Lung (tissue), 12 donors: ENCODE results near the gene LRP3. TPM values are rescaled to one million over a fixed set of nuclear protein-coding genes. Genes with fewer than 3 reads are reported as not detected.

ENCODE experiments used
- ATAC-seq: fragments of 200-7000 bp; cut with Tn5 transposase; one replicate; pipeline ENCODE4 v1.9.1; 2020; ENCODE audit warnings: moderate number of reproducible peaks; ENCODE audit not compliant: insufficient read depth, low FRiP score
- DNase-seq, 3 donors: peaks; one replicate each; pipeline ENCODE4 v3.0.0-alpha.2; 2013 to 2017
- H3K27ac ChIP-seq, 2 donors: one replicate each; pipeline ENCODE4 v1.5.1; 2013; ENCODE audit warnings: mild to moderate bottlenecking in 2 of 2, moderate library complexity in 2 of 2, control low read depth in 1 of 2, inconsistent platforms in 1 of 2, low read depth in 1 of 2, low read length in 1 of 2
- H3K27me3 ChIP-seq, 3 donors: one replicate each; pipeline ENCODE4 v1.5.1; 2013; ENCODE audit warnings: low read length in 2 of 3; ENCODE audit not compliant: control insufficient read depth in 3 of 3, insufficient read depth in 3 of 3
- H3K36me3 ChIP-seq, 4 donors: one replicate each; pipeline ENCODE4 v1.5.1; 2013; ENCODE audit warnings: low read length in 4 of 4, mild to moderate bottlenecking in 1 of 4, moderate library complexity in 1 of 4; ENCODE audit not compliant: control insufficient read depth in 4 of 4, insufficient read depth in 4 of 4
- H3K4me1 ChIP-seq, 5 donors: one replicate each; pipeline ENCODE4 v1.5.1; 2013; ENCODE audit warnings: low read length in 5 of 5, mild to moderate bottlenecking in 2 of 5, moderate library complexity in 1 of 5; ENCODE audit not compliant: control insufficient read depth in 5 of 5, insufficient read depth in 5 of 5
- H3K4me3 ChIP-seq: one replicate; pipeline ENCODE4 v1.5.1; 2013; ENCODE audit warnings: mild to moderate bottlenecking, control low read depth, moderate library complexity
- H3K9ac ChIP-seq, 2 donors: one replicate each; pipeline ENCODE4 v1.5.1; 2013; ENCODE audit warnings: low read length in 2 of 2, control low read depth in 1 of 2; ENCODE audit not compliant: insufficient read depth in 1 of 2
- H3K9me3 ChIP-seq, 4 donors: one replicate each; pipeline ENCODE4 v1.5.1; 2013; ENCODE audit warnings: low read length in 3 of 4, mild to moderate bottlenecking in 1 of 4, moderate library complexity in 1 of 4; ENCODE audit not compliant: control insufficient read depth in 4 of 4, insufficient read depth in 3 of 4
- CTCF ChIP-seq: IDR thresholded peaks from 2 replicates; pipeline ENCODE4 v1.5.1; 2012; ENCODE audit warnings: mild to moderate bottlenecking; ENCODE audit errors: control extremely low read depth, extremely low read depth
- WGBS, 2 donors: extraction: QIAGEN DNeasy Blood & Tissue Kit; methylation state at CpG; one replicate each; pipeline ENCODE4 v1.1.7; 2013; 5-methylcytosine and 5-hydroxymethylcytosine counted together
- polyA plus RNA-seq, 2 donors: library from polyadenylated mRNA; stranded (reverse); fragments of 200-250 nt; gene quantifications; one replicate each; pipeline ENCODE4 v1.2.1, GENCODE V29; 2013
- total RNA-seq, 2 donors: library from RNA; depleted of rRNA in 1 of 2; stranded (reverse); fragments of >200 nt in 1 of 2; gene quantifications; one replicate each; pipeline ENCODE4 v1.2.1, GENCODE V29; 2014 to 2021
- donor health status: control.
- donor health status: control.
- donor health status: Bipolar disorder and iron deficiency.
- donor health status: healthy.
- donor health status: DM: yes; HTN: yes; CAD: no.

The LRP3 gene
- total and polyA plus RNA-seq, 4 donors: 10.6 to 18.2 (median 14.6) TPM

GRCh38 chr19:33245948-33246708 lies 52.0 kb downstream of the LRP3 start:
- Histone ChIP-seq H3K27me3 (no peaks in the 10 kb centered on the region), H3K27ac (no peak overlapping the region), H3K4me1 (peaks cover 0 to 5% (median 0%) of the 10 kb centered on the region in 5 donors), H3K9me3 (peaks cover 0 to 6% (median under 1%) of the 10 kb centered on the region in 4 donors), H3K4me3 (no peak overlapping the region), H3K36me3 (no peaks in the 10 kb centered on the region), H3K9ac (no peak overlapping the region)
- no peak for TF ChIP-seq CTCF
- 78 to 81% methylated on average over 7 of the region's 7 CpGs for WGBS, 2 donors
- no peak for ATAC-seq
- DNase-seq: peak; percentile 67 to 74 (median 69)

- ATAC-seq (no peak), DNase-seq (no peak)
- Histone ChIP-seq H3K4me1 (peaks cover 0 to 5% (median 0%) of the 10 kb centered on the region in 5 donors), H3K27ac (no peak overlapping the region), H3K27me3 (no peaks in the 10 kb centered on the region), H3K9ac (no peak overlapping the region), H3K9me3 (peaks cover 0 to 6% (median under 1%) of the 10 kb centered on the region in 4 donors), H3K36me3 (no peaks in the 10 kb centered on the region), H3K4me3 (no peak overlapping the region)
- 74 to 81% methylated on average over 7 of the region's 7 CpGs for WGBS, 2 donors
- TF ChIP-seq CTCF: no peak
Observed at GRCh38 chr19:33246709-33247440, 52.7 kb downstream of the LRP3 start.

GRCh38 chr19:33247441-33247819 lies 53.3 kb downstream of the LRP3 start:
- 78 to 100% methylated on average over 1 of the region's 1 CpG for WGBS, 2 donors
- Histone ChIP-seq H3K27me3 (no peaks in the 10 kb centered on the region), H3K27ac (no peak overlapping the region), H3K9me3 (peaks cover 0 to 6% (median under 1%) of the 10 kb centered on the region in 4 donors), H3K4me3 (no peak overlapping the region), H3K9ac (no peak overlapping the region), H3K4me1 (peaks cover 0 to 5% (median 0%) of the 10 kb centered on the region in 5 donors), H3K36me3 (no peaks in the 10 kb centered on the region)
- no peak for ATAC-seq
- TF ChIP-seq CTCF: no peak
- no peak for DNase-seq
